K562 (cell line): ENCODE measurements around the gene MYG1. TPM values are rescaled to one million over a fixed set of nuclear protein-coding genes. Genes with fewer than 3 reads are reported as not detected.

Experiments
- BRD9 ChIP-seq: fragments of 450-650 bp; IDR thresholded peaks from 2 replicates; pipeline ENCODE4 v1.6.1; 2018; ENCODE audit warnings: low read depth; ENCODE audit not compliant: partially characterized antibody
- FOXK2 ChIP-seq, 2 experiments: fragments of 450-650 bp; IDR thresholded peaks in 1 of 2; conservative IDR thresholded peaks in 1 of 2; 2 replicates each; pipeline ENCODE4 v1.6.1; 2016; ENCODE audit warnings: low read depth in 2 of 2, mild to moderate bottlenecking in 1 of 2
- HDAC1 ChIP-seq, 2 experiments: fragments of 450-650 bp; IDR thresholded peaks; 2 replicates each; pipeline ENCODE4 v1.6.1; 2016 to 2017; ENCODE audit warnings: inconsistent platforms in 1 of 2, mild to moderate bottlenecking in 1 of 2, moderate library complexity in 1 of 2
- LEF1 ChIP-seq: fragments of 450-650 bp; IDR thresholded peaks from 2 replicates; pipeline ENCODE4 v1.6.1; 2016; ENCODE audit warnings: mild to moderate bottlenecking
- MLLT1 ChIP-seq, 2 experiments: fragments of 450-650 bp; IDR thresholded peaks; 2 replicates each; pipeline ENCODE4 v1.6.1; 2016
- PHB2 ChIP-seq: fragments of 450-650 bp; IDR thresholded peaks from 2 replicates; pipeline ENCODE4 v1.6.1; 2017; ENCODE audit warnings: low read depth
- POLR2A ChIP-seq: fragments of 450-650 bp; conservative IDR thresholded peaks from 2 replicates; pipeline ENCODE4 v1.6.1; 2016
- YY1 ChIP-seq, 3 experiments: IDR thresholded peaks; 2 replicates each; pipeline ENCODE4 v1.6.1; 2011; ENCODE audit warnings: low read length in 2 of 3, mild to moderate bottlenecking in 2 of 3, moderate library complexity in 2 of 3, borderline replicate concordance in 1 of 3, control low read depth in 1 of 3, low read depth in 1 of 3; ENCODE audit not compliant: insufficient read depth in 3 of 3, insufficient replicate concordance in 2 of 3, control insufficient read depth in 1 of 3, insufficient read length in 1 of 3; ENCODE audit errors: extremely low read depth in 1 of 3
- polyA plus RNA-seq, 8 experiments: library from polyadenylated mRNA; depleted of rRNA in 4 of 8; stranded (reverse) in 5 of 8; unstranded in 3 of 8; fragments of >200 nt; fragmentation: Nextera tagmentation in 2 of 8; fragmentation: Illumina TruSeq in 1 of 8; extraction: Ambion mirVana in 2 of 8; extraction: Trizol in 1 of 8; gene quantifications; 2 replicates each; pipeline versions ENCODE4 v1.2.1 to v1.2.3, GENCODE V29; 2011 to 2014; ENCODE audit warnings: inconsistent platforms in 1 of 8, missing spikeins in 1 of 8
- total RNA-seq, 7 experiments: library from RNA; depleted of rRNA in 6 of 7; stranded (reverse); fragments of >200 nt in 6 of 7; fragmentation: Illumina TruSeq in 2 of 7; extraction: Trizol in 2 of 7; gene quantifications; 2 replicates each; pipeline versions ENCODE4 v1.2.1 to v1.2.3, GENCODE V29; 2011 to 2021; ENCODE audit warnings: low replicate concordance in 1 of 7
- TF ChIP-seq, protein P1 (sequence below): fragments of 200-800 bp; sonication (Bioruptor generic); IDR thresholded peaks from 2 replicates; pipeline ENCODE4 v1.6.1; 2017; ENCODE audit warnings: missing genetic modification characterization, missing compliant biosample characterization
- TF ChIP-seq, protein P2 (sequence below), 2 experiments: fragments of 450-650 bp in 1 of 2; sonication (generic) in 1 of 2; formaldehyde crosslinking in 1 of 2; IDR thresholded peaks; 2 replicates each; pipeline versions ENCODE4 v1.7.1 to v1.9.0; 2016 to 2022; ENCODE audit warnings: inconsistent platforms in 1 of 2, mild to moderate bottlenecking in 1 of 2, missing genetic modification reagents in 1 of 2

MYG1 gene
- total and polyA plus RNA-seq, 9 of the 15 experiments (the other 6 are each of a cell fraction or from before 2014, with no cell fraction given): 0.45 to 5.6 (median 2.1) TPM

GRCh38 chr12:53355121-53355520, 55.6 kb downstream of the MYG1 start (continued):
- TF ChIP-seq, protein P1, sequence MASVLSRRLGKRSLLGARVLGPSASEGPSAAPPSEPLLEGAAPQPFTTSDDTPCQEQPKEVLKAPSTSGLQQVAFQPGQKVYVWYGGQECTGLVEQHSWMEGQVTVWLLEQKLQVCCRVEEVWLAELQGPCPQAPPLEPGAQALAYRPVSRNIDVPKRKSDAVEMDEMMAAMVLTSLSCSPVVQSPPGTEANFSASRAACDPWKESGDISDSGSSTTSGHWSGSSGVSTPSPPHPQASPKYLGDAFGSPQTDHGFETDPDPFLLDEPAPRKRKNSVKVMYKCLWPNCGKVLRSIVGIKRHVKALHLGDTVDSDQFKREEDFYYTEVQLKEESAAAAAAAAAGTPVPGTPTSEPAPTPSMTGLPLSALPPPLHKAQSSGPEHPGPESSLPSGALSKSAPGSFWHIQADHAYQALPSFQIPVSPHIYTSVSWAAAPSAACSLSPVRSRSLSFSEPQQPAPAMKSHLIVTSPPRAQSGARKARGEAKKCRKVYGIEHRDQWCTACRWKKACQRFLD (CRISPR knock-in tag): 0 out of 2 replicates have a peak, but pooled peaks have one; percentile 24
- TF ChIP-seq YY1 (IDR thresholded peaks at IDR 0.05; ENCODE audit: borderline replicate concordance in 1 of 3, control insufficient read depth in 1 of 3, extremely low read depth in 1 of 3, insufficient read depth in 3 of 3, insufficient read length in 1 of 3, insufficient replicate concordance in 2 of 3, low read depth in 1 of 3, low read length in 2 of 3) (no peak), PHB2 (peak; percentile 52; the same call in 1 of the 2 replicates), FOXK2 (conservative IDR thresholded peaks at IDR 0.05 in 1 of 2, IDR thresholded peaks at IDR 0.05 in 1 of 2; ENCODE audit: low read depth in 2 of 2) (0 out of 4 replicates have a peak, but pooled peaks of 1 of the 2 experiments have one; percentile 20), POLR2A (peak; percentile 34; the same call in 1 of the 2 replicates), LEF1 (peak; percentile 81), MLLT1 (IDR thresholded peaks at IDR 0.05) (peak in 1 of 2 experiments; percentile 73; a peak in 1 of 4 replicates), HDAC1 (IDR thresholded peaks at IDR 0.05) (peak in 1 of 2 experiments; percentile 84; a peak in 2 of 4 replicates), BRD9 (peak; percentile 83)
- TF ChIP-seq, protein P2, sequence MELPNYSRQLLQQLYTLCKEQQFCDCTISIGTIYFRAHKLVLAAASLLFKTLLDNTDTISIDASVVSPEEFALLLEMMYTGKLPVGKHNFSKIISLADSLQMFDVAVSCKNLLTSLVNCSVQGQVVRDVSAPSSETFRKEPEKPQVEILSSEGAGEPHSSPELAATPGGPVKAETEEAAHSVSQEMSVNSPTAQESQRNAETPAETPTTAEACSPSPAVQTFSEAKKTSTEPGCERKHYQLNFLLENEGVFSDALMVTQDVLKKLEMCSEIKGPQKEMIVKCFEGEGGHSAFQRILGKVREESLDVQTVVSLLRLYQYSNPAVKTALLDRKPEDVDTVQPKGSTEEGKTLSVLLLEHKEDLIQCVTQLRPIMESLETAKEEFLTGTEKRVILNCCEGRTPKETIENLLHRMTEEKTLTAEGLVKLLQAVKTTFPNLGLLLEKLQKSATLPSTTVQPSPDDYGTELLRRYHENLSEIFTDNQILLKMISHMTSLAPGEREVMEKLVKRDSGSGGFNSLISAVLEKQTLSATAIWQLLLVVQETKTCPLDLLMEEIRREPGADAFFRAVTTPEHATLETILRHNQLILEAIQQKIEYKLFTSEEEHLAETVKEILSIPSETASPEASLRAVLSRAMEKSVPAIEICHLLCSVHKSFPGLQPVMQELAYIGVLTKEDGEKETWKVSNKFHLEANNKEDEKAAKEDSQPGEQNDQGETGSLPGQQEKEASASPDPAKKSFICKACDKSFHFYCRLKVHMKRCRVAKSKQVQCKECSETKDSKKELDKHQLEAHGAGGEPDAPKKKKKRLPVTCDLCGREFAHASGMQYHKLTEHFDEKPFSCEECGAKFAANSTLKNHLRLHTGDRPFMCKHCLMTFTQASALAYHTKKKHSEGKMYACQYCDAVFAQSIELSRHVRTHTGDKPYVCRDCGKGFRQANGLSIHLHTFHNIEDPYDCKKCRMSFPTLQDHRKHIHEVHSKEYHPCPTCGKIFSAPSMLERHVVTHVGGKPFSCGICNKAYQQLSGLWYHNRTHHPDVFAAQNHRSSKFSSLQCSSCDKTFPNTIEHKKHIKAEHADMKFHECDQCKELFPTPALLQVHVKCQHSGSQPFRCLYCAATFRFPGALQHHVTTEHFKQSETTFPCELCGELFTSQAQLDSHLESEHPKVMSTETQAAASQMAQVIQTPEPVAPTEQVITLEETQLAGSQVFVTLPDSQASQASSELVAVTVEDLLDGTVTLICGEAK (IDR thresholded peaks at IDR 0.05): peak; percentile 51
- TF ChIP-seq, protein P2 (CRISPR knock-in tag; IDR thresholded peaks at IDR 0.05): no peak
